Prostate gland (tissue), 2 donors: ENCODE results near the gene RAD51B. TPM values are rescaled to one million over a fixed set of nuclear protein-coding genes. Genes with fewer than 3 reads are reported as not detected.

Experiments used
- DNase-seq: peaks from one replicate; pipeline ENCODE4 v3.0.0-alpha.2; 2019; ENCODE audit warnings: low spot score
- H3K27ac ChIP-seq, 2 donors: fragments of 200-600 bp; sonication (generic); 2 replicates each; pipeline ENCODE4 v1.5.1; 2017 to 2019
- H3K27me3 ChIP-seq: fragments of 200-600 bp; sonication (generic); replicated peaks from 2 replicates; pipeline ENCODE4 v1.5.1; 2019; ENCODE audit not compliant: insufficient read depth
- H3K36me3 ChIP-seq, 2 donors: fragments of 200-600 bp; sonication (generic); 1 replicate in 1 of 2; 2 replicates in 1 of 2; pipeline versions ENCODE4 v1.5.1 to v1.8.1; 2017 to 2019
- H3K4me1 ChIP-seq: fragments of 200-600 bp; sonication (generic); replicated peaks from 2 replicates; pipeline ENCODE4 v1.5.1; 2019
- H3K4me3 ChIP-seq, 2 donors: fragments of 200-600 bp; sonication (generic); 2 replicates each; pipeline ENCODE4 v1.5.1; 2017 to 2019
- H3K9me3 ChIP-seq: fragments of 200-600 bp; sonication (generic); 2 replicates; pipeline ENCODE4 v1.5.1; 2017
- POLR2A ChIP-seq: fragments of 450-650 bp; IDR thresholded peaks from one replicate; pipeline ENCODE4 v1.6.1; 2016; ENCODE audit warnings: antibody characterized with exemption, mild to moderate bottlenecking
- POLR2AphosphoS5 ChIP-seq: sonication (generic); formaldehyde crosslinking; IDR thresholded peaks from one replicate; pipeline ENCODE4 v1.6.1; 2017; ENCODE audit warnings: antibody characterized with exemption
- WGBS: methylation state at CpG from one replicate; pipeline ENCODE4 v1.1.5; 2018; 5-methylcytosine and 5-hydroxymethylcytosine counted together
- intact Hi-C: fragments of 100-400 bp; cut with DNase I; formaldehyde crosslinking; loops from one replicate; pipeline ENCODE4 v1.14.2; 2022
- total RNA-seq, 2 donors: library from RNA; depleted of rRNA; stranded (reverse); fragments of >200 nt; gene quantifications; one replicate each; pipeline ENCODE4 v1.1.0, GENCODE V29; 2016
- TF ChIP-seq, protein P1 (sequence below), 4 experiments: fragments of 200-600 bp in 2 of 4; fragments of 450-650 bp in 2 of 4; sonication (generic) in 2 of 4; IDR thresholded peaks; 1 replicate in 3 of 4; 2 replicates in 1 of 4; pipeline ENCODE4 v1.5.1; 2016 to 2019; ENCODE audit warnings: antibody characterized with exemption in 4 of 4, mild to moderate bottlenecking in 2 of 4, moderate library complexity in 2 of 4

RAD51B gene
- total RNA-seq, 2 donors from 2014 or later, result 14.9 to 35.8 TPM

DNA sequence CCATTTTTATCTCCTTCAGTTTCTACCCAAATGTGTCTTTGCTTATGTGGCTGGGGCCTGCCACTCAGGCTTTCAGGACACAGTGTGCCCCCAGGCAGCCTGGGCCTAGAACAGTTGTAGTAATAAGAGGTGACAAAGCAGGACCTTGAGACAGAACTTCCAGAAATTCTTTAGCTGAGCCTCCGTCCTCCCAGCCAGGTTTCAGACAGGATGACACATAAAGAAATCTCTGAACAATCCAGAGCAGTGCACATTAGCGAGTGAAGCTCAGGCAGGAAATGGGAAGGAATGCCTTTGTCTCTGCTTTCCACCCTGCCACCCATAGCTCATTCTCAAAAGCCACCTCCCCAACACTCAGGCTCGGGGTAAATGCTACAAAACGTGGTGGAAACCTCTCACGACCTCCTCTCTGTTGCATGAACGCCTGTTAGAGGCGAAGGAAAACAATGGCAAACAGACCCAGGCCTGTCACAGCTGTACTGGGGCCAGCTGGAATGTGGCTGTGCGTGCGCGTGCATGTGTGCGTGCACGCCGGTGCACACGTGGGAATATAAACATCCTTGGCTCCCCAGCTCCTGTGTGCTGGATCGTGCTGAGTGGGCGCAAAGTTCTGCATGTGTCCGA lies 686.6 kb downstream of the RAD51B start:
- 35% methylated on average over 14 of the region's 17 CpGs for WGBS
- no peaks in the 10 kb centered on the region for H3K36me3 ChIP-seq
- TF ChIP-seq POLR2AphosphoS5 (no peak), POLR2A (no peak)
- TF ChIP-seq, protein P1, sequence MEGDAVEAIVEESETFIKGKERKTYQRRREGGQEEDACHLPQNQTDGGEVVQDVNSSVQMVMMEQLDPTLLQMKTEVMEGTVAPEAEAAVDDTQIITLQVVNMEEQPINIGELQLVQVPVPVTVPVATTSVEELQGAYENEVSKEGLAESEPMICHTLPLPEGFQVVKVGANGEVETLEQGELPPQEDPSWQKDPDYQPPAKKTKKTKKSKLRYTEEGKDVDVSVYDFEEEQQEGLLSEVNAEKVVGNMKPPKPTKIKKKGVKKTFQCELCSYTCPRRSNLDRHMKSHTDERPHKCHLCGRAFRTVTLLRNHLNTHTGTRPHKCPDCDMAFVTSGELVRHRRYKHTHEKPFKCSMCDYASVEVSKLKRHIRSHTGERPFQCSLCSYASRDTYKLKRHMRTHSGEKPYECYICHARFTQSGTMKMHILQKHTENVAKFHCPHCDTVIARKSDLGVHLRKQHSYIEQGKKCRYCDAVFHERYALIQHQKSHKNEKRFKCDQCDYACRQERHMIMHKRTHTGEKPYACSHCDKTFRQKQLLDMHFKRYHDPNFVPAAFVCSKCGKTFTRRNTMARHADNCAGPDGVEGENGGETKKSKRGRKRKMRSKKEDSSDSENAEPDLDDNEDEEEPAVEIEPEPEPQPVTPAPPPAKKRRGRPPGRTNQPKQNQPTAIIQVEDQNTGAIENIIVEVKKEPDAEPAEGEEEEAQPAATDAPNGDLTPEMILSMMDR (IDR thresholded peaks at IDR 0.05), result no peak
- H3K27ac ChIP-seq, result peak overlapping the region; percentile 51 to 80
- H3K4me1 ChIP-seq, result peaks cover 24% of the 10 kb centered on the region
- DNase-seq, result peak; percentile 31
- no peaks in the 10 kb centered on the region for H3K9me3 ChIP-seq
- no peaks in the 10 kb centered on the region for H3K27me3 ChIP-seq
- intact Hi-C loops, result no loop called here
- no peak overlapping the region for H3K4me3 ChIP-seq

DNA sequence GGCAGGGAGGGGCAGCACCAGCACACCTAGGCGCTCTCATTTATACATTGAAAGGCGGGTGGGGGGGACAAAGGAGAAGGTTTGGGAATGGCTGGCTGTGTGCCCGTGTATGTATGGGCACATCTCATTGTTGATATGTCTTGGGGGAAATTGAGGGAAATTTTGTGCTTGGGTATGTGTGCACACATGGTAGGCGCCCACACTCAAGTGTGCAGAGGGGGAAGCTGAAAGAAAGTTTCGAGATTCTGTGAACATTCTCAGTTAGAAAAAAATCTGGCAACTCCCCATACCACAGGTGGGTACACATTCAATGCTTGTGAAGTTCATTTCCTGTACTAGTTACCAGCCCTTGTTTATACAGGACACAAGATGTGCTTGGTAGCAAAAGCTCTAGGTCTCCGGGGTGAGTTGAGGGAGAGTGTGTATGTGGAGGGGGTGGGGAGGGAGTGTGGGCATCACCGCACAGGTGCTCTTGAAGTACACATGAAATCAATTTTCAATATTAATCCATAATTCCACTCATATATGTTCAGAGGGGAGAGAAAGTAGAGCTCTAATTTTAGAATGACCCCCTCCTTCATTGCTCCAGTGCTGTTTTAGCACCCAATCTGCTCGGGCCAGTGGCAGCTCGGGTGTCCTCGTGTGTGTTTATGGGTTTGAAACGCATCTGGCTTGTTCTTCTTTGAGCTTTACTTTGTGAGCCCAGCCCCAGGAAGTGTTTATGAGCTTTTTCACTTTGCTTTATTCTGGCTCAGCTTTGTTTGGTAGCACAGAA lies 687.3 kb downstream of the RAD51B start:
- 30% methylated on average over 11 of the region's 11 CpGs for WGBS
- H3K4me3 ChIP-seq, result no peak overlapping the region
- H3K27me3 ChIP-seq, result no peaks in the 10 kb centered on the region
- intact Hi-C loops, result no loop called here
- TF ChIP-seq POLR2AphosphoS5 (peak; percentile 58), POLR2A (peak; percentile 20)
- TF ChIP-seq, protein P1 (IDR thresholded peaks at IDR 0.05), result no peak
- peak overlapping the region; percentile 51 to 80 for H3K27ac ChIP-seq
- H3K4me1 ChIP-seq, result peaks cover 24% of the 10 kb centered on the region
- H3K36me3 ChIP-seq, result no peaks in the 10 kb centered on the region
- DNase-seq, result peak; percentile 74
- H3K9me3 ChIP-seq, result no peaks in the 10 kb centered on the region

DNA sequence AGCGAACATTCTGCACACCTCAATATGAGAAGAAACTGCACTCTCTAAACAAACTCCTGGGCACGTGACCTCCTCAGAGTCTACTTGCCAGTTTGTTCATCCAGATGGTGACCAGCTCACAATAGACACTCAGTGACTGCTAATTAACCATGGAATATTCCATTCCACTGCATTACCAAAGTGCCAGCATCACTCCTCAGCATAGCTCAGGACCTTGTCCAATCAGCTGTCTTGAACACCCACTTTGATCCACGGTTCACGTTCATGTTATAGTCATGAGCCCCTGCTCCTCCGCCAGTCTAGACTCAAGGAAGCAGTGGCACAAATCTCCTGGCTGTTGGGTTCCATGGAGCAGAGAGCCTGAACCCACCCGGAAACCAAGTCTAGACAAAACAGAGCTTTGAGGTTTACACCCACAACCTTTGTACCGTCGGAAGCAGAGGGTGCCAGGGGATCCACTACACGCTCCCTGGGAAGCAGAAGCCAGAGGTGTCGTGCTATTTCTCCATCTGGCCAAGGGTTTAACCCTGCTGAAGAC lies 688.0 kb downstream of the RAD51B start:
- H3K27me3 ChIP-seq, result no peaks in the 10 kb centered on the region
- no peaks in the 10 kb centered on the region for H3K9me3 ChIP-seq
- DNase-seq, result peak; percentile 49
- intact Hi-C loops, result no loop called here
- TF ChIP-seq POLR2AphosphoS5, result peak; percentile 3
- TF ChIP-seq, protein P1 (IDR thresholded peaks at IDR 0.05), result no peak
- H3K27ac ChIP-seq, result peak overlapping the region; percentile 51 to 80
- no peak overlapping the region for H3K4me3 ChIP-seq
- H3K36me3 ChIP-seq, result no peaks in the 10 kb centered on the region
- WGBS, result 80% methylated on average over 10 of the region's 10 CpGs
- H3K4me1 ChIP-seq, result peaks cover 24% of the 10 kb centered on the region

DNA sequence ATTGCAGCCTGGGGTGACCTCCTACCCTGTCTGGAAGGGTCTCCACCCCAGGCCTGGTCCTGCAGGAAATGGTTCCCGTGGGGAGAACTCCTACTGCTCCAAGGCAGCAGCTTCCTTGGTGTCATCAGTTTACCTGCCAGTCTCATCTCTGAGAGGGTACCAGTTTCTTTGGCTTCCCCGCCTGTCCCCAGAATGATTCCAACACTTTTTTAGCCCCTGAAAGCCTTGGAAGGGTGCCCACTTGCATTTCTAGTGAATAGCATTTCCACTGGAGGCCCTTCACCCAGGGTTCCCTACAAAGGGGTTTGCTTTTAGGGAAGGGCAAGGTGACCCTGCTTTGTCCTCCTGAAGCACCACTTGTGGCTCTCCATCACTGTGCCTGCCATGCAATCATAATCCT lies 689.0 kb downstream of the RAD51B start:
- Histone ChIP-seq H3K9me3 (no peaks in the 10 kb centered on the region), H3K27me3 (no peaks in the 10 kb centered on the region), H3K36me3 (no peaks in the 10 kb centered on the region), H3K4me3 (no peak overlapping the region), H3K4me1 (peaks cover 24% of the 10 kb centered on the region), H3K27ac (peak overlapping the region; percentile 51 to 80)
- TF ChIP-seq POLR2A, result no peak
- TF ChIP-seq, protein P1 (IDR thresholded peaks at IDR 0.05), result no peak
- no peak for TF ChIP-seq POLR2AphosphoS5
- no peak for DNase-seq
- 94% methylated on average over 2 of the region's 2 CpGs for WGBS
- intact Hi-C loops, result no loop called here
